HepG2 (cell line): ENCODE results near the gene MTCH1. TPM values are rescaled to one million over a fixed set of nuclear protein-coding genes. Genes with fewer than 3 reads are reported as not detected.

ENCODE experiments used
- ATAC-seq: fragments of 200-7000 bp; cut with Tn5 transposase; 3 replicates; pipeline ENCODE4 v1.9.1; 2020; ENCODE audit warnings: mild to moderate bottlenecking, moderate library complexity
- BruUV-seq: library from RNA; stranded (reverse); fragments of 400-500 nt; replicated peaks from 2 replicates; lab custom pipeline; 2021; lab: Mats Ljungman, UMichigan
- CTCF ChIA-PET: fragments of 300-600 bp; formaldehyde crosslinking; extraction: SDS; loops from one replicate; lab custom pipeline; 2021; ENCODE audit warnings: low total read pairs, inconsistent platforms, low intra/inter-chr PET ratio; lab: Yijun Ruan, JAX
- POLR2A ChIA-PET: fragments of 350-600 bp; sonication (Branson Sonifier 250); formaldehyde crosslinking; loops from one replicate; lab custom pipeline; 2020; ENCODE audit warnings: antibody characterized with exemption, inconsistent platforms; lab: Yijun Ruan, JAX
- DNase-seq: peaks from one replicate; pipeline ENCODE4 v3.0.0-alpha.2; 2015; ENCODE audit warnings: low spot score
- FAIRE-seq: peaks from 3 replicates; lab custom pipeline; 2011; peaks lifted over from hg19 to GRCh38; lab: Jason Lieb, UNC
- H2AFZ ChIP-seq: one replicate; pipeline ENCODE4 v1.6.1; 2011; ENCODE audit warnings: low read length, inconsistent platforms
- H3K27ac ChIP-seq: fragments of 300-600 bp; 3 replicates; pipeline ENCODE4 v1.8.0; 2011; ENCODE audit warnings: mixed run types, mild to moderate bottlenecking, mixed read lengths, low read length, inconsistent platforms; ENCODE audit not compliant: insufficient read depth; ENCODE audit errors: extremely low read length
- H3K27me3 ChIP-seq, 2 experiments: fragments of 200-600 bp in 1 of 2; 2 replicates in 1 of 2; 3 replicates in 1 of 2; pipeline versions ENCODE4 v1.6.0 to v1.8.0; 2011; ENCODE audit warnings: low read length in 2 of 2, mild to moderate bottlenecking in 2 of 2, moderate library complexity in 2 of 2, inconsistent platforms in 1 of 2; ENCODE audit not compliant: insufficient read depth in 2 of 2, control insufficient read depth in 1 of 2
- H3K36me3 ChIP-seq, 2 experiments: fragments of 200-600 bp in 1 of 2; replicated peaks in 1 of 2; 2 replicates in 1 of 2; 3 replicates in 1 of 2; pipeline versions ENCODE4 v1.5.1 to v1.8.0; 2011; ENCODE audit warnings: low read length in 2 of 2, inconsistent platforms in 1 of 2; ENCODE audit not compliant: insufficient read depth in 2 of 2, control insufficient read depth in 1 of 2
- H3K4me1 ChIP-seq: 2 replicates; pipeline ENCODE4 v1.5.1; 2012; ENCODE audit warnings: low read length, inconsistent platforms; ENCODE audit not compliant: insufficient read depth
- H3K4me2 ChIP-seq: 2 replicates; pipeline ENCODE4 v1.6.0; 2011; ENCODE audit warnings: low read depth, low read length, inconsistent platforms
- H3K4me3 ChIP-seq, 3 experiments: fragments of 200-600 bp in 1 of 3; sonication (generic), shearing (Covaris generic) in 1 of 3; replicated peaks in 1 of 3; 2 replicates each; pipeline ENCODE4 v1.5.1; 2011 to 2016; ENCODE audit warnings: low read length in 3 of 3, inconsistent platforms in 2 of 3, low read depth in 2 of 3, mild to moderate bottlenecking in 2 of 3, control low read depth in 1 of 3, mixed read lengths in 1 of 3; ENCODE audit not compliant: insufficient read depth in 1 of 3
- H3K79me2 ChIP-seq: one replicate; pipeline ENCODE4 v1.6.1; 2011; ENCODE audit warnings: low read length, inconsistent platforms; ENCODE audit not compliant: insufficient read depth
- H3K9ac ChIP-seq: 2 replicates; pipeline ENCODE4 v1.6.0; 2011; ENCODE audit warnings: mild to moderate bottlenecking, low read depth, low read length, inconsistent platforms; ENCODE audit not compliant: insufficient read depth
- H3K9me3 ChIP-seq: 2 replicates; pipeline ENCODE4 v1.5.1; 2012; ENCODE audit warnings: mild to moderate bottlenecking, low read length
- H4K20me1 ChIP-seq: 2 replicates; pipeline ENCODE4 v1.6.0; 2011; ENCODE audit warnings: inconsistent platforms, mild to moderate bottlenecking, low read length, moderate library complexity; ENCODE audit not compliant: insufficient read depth
- DNMT1 ChIP-seq: sonication (generic); formaldehyde crosslinking; IDR thresholded peaks from 2 replicates; pipeline ENCODE4 v1.5.1; 2020; ENCODE audit warnings: mild to moderate bottlenecking, missing genetic modification reagents
- MIER3 ChIP-seq: IDR thresholded peaks from 2 replicates; pipeline ENCODE4 v1.6.1; 2016; ENCODE audit warnings: missing compliant biosample characterization, borderline replicate concordance
- PHF21A ChIP-seq: sonication (generic); formaldehyde crosslinking; IDR thresholded peaks from 2 replicates; pipeline ENCODE4 v1.5.0; 2020; ENCODE audit warnings: mild to moderate bottlenecking, missing genetic modification reagents
- RXRB ChIP-seq: IDR thresholded peaks from 2 replicates; pipeline ENCODE4 v1.6.1; 2016; ENCODE audit warnings: borderline replicate concordance, missing genetic modification reagents, missing compliant biosample characterization
- SMC3 ChIP-seq: IDR thresholded peaks from 2 replicates; pipeline ENCODE4 v1.6.1; 2011; ENCODE audit warnings: low read length, improper control_type of control experiment
- ZNF142 ChIP-seq: sonication (generic); formaldehyde crosslinking; IDR thresholded peaks from 2 replicates; pipeline ENCODE4 v1.4.0; 2020; ENCODE audit warnings: missing genetic modification reagents
- ZNF598 ChIP-seq: sonication (generic); formaldehyde crosslinking; IDR thresholded peaks from 2 replicates; pipeline ENCODE4 v1.5.1; 2020; ENCODE audit warnings: mild to moderate bottlenecking, missing genetic modification reagents, borderline replicate concordance
- ZNF687 ChIP-seq: sonication (generic); formaldehyde crosslinking; IDR thresholded peaks from 2 replicates; pipeline ENCODE4 v1.5.1; 2020; ENCODE audit warnings: mild to moderate bottlenecking, missing genetic modification reagents, moderate library complexity
- WGBS: methylation state at CpG from one replicate; pipeline ENCODE4 v1.1.6; 2017; ENCODE audit warnings: low lambda C conversion rate; 5-methylcytosine and 5-hydroxymethylcytosine counted together
- in situ Hi-C: cut with HindIII; loops from 2 replicates; pipeline ENCODE4 v1.10.0; 2017; ENCODE audit warnings: low pct_unique_long_range_greater_than_20kb; ENCODE audit not compliant: extremely low pct_ligation_motif_present
- intact Hi-C: fragments of 100-400 bp; cut with micrococcal nuclease; formaldehyde crosslinking; loops from one replicate; pipeline ENCODE4 v1.10.0; 2022; ENCODE audit not compliant: unreplicated experiment
- polyA plus RNA-seq, 8 experiments: library from polyadenylated mRNA; depleted of rRNA in 3 of 8; stranded (reverse) in 7 of 8; unstranded in 1 of 8; fragments of >200 nt; fragmentation: Illumina TruSeq in 4 of 8; extraction: Trizol in 4 of 8; gene quantifications; 2 replicates each; pipeline versions ENCODE4 v1.2.1 to v1.2.3, GENCODE V29; 2011 to 2016; ENCODE audit warnings: low read depth in 4 of 8, missing spikeins in 1 of 8, mixed read lengths in 1 of 8; ENCODE audit not compliant: insufficient read depth in 1 of 8
- total RNA-seq, 5 experiments: library from RNA; depleted of rRNA; stranded (reverse); fragments of >200 nt; fragmentation: Illumina TruSeq; extraction: Trizol; gene quantifications; 2 replicates each; pipeline ENCODE4 v1.2.3, GENCODE V29; 2016; ENCODE audit warnings: low read depth in 1 of 5

Gene MTCH1
- total and polyA plus RNA-seq, 2 of the 13 experiments (the other 11 are each of a cell fraction or from before 2014, with no cell fraction given) = 86.2 to 144 TPM

DNA sequence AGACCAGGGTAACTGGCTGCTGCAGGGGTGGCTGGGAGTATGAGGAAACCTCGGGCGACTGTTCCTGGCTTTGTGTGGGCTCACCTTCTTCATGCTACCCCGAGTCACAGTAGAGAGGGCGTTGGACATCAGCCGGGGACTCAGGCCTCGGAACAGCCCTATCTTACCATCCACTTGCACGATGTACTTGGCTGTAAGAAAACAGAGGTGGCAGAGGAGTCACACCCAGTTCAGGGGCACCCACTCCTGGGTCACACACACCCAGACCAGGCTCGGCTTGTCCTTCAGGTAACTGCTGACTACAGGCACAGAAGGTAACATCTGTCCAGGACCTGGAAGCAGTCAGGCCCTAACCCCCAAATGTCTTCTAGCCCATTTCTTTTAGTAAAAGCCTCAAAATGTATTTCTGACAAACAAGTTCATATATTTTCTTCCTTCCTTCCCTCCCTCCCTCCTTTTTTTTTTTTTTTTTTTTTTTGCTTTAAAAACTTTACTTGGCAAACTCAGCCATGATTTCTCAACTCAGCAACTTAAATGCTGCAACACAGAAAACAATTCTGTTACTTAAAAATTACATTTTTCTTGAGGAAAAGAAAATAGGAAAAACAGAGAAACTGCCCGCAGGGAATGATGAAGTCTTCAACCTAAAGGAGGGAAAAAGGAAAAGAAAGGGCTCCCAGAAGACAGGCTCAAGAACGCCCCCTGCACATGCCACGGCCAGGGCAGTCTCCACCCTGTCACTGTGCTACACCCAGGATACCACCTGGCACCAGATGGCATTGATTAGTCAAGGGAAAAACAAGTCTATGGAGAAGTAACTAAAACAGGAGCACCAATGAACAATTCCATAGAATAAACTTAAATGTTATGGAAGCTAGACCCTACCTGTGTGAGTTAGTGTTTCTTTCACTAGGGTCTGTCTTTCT is 7.3 kb downstream of the MTCH1 start (continued):
- TF ChIP-seq ZNF142 (CRISPR knock-in tag) = no peak
- no peak for TF ChIP-seq ZNF598
- no peak for TF ChIP-seq MIER3 (CRISPR knock-in tag)

GRCh38 chr6:36977470-36977941 is 8.5 kb downstream of the MTCH1 start:
- DNase-seq (no peak), FAIRE-seq (no peak), ATAC-seq (peak; percentile 67)
- Histone ChIP-seq H3K9ac (no peak overlapping the region), H3K4me3 (no peak overlapping the region), H3K36me3 (peaks cover 53 to 80% of the 10 kb centered on the region in 2 experiments), H3K4me2 (no peak overlapping the region), H3K9me3 (no peaks in the 10 kb centered on the region), H3K4me1 (no peaks in the 10 kb centered on the region), H3K27ac (no peak overlapping the region), H3K79me2 (peaks cover 22% of the 10 kb centered on the region), H4K20me1 (no peaks in the 10 kb centered on the region; the same call in 1 of the 2 replicates), H3K27me3 (no peaks in the 10 kb centered on the region), H2AFZ (no peak overlapping the region)
- ChIA-PET POLR2A (interaction anchor here (1.6 kb wide), 1 partner anchor 9 kb away, joined by 6 read pairs; the partner anchor contains the start of gene MTCH1), CTCF (interaction anchor here (1.3 to 2.7 kb wide), 2 partner anchors 41 to 233 kb away, joined by 6 to 15 read pairs; no protein-coding TSS in a partner anchor)
- intact Hi-C loops = loop anchor here (2.0 kb wide), 1 partner anchor 41 kb away; no protein-coding TSS in a partner anchor
- in situ Hi-C loops = no loop called here
- BruUV-seq = no TSS peak
- 89% methylated on average over 13 of the region's 16 CpGs for WGBS
- TF ChIP-seq DNMT1 (CRISPR knock-in tag) = peak; percentile 17; the same call in 1 of the 2 replicates
- TF ChIP-seq RXRB = no peak
- TF ChIP-seq ZNF687 (CRISPR knock-in tag) = 0 out of 2 replicates have a peak, but pooled peaks have one; percentile 11
- TF ChIP-seq PHF21A = no peak
- 0 out of 2 replicates have a peak, but pooled peaks have one; percentile 2 for TF ChIP-seq SMC3
